HCT116 (cell line): ENCODE measurements around the gene ZNF135. TPM values are rescaled to one million over a fixed set of nuclear protein-coding genes. Genes with fewer than 3 reads are reported as not detected.

Source experiments
- ATAC-seq: fragments of 200-7000 bp; cut with Tn5 transposase; 2 replicates; pipeline ENCODE4 v1.9.1; 2020; ENCODE audit warnings: mild to moderate bottlenecking, moderate library complexity
- BruUV-seq: library from RNA; stranded (reverse); fragments of 400-500 nt; replicated peaks from 2 replicates; lab custom pipeline; 2021; lab: Mats Ljungman, UMichigan
- CTCF ChIA-PET: fragments of 300-600 bp; sonication (Branson Sonifier 250); formaldehyde crosslinking; loops from one replicate; lab custom pipeline; 2021; ENCODE audit warnings: antibody characterized with exemption; lab: Charles Lee
- POLR2A ChIA-PET: fragments of 300-600, 350-600 bp; sonication (Branson Sonifier 250); formaldehyde crosslinking; loops from one replicate; lab custom pipeline; 2021; ENCODE audit warnings: antibody characterized with exemption; lab: Charles Lee
- RAD21 ChIA-PET, 2 experiments: fragments of 300-600 bp; sonication (Branson Sonifier 250); formaldehyde crosslinking; loops; one replicate each; lab custom pipeline; 2023; ENCODE audit warnings: low total read pairs in 2 of 2; ENCODE audit not compliant: uncharacterized antibody in 2 of 2, unreplicated experiment in 2 of 2, low non-redundant PET in 1 of 2; lab: Charles Lee
- DNase-seq: peaks from one replicate; pipeline ENCODE4 v3.0.0-alpha.2; 2010; ENCODE audit warnings: low read depth, low spot score
- H2AFZ ChIP-seq: fragments of 200-600 bp; shearing (Covaris generic), sonication (generic); 2 replicates; pipeline ENCODE4 v1.6.1; 2017; ENCODE audit warnings: low read depth, mixed run types, mixed read lengths, antibody characterized with exemption, low read length; ENCODE audit not compliant: poor library complexity, severe bottlenecking
- H3K27ac ChIP-seq: 2 replicates; pipeline ENCODE4 v1.5.1; 2012; ENCODE audit warnings: low read depth, low read length
- H3K27me3 ChIP-seq: fragments of 200-600 bp; sonication (generic); 2 replicates; pipeline ENCODE4 v1.6.1; 2016; ENCODE audit warnings: mixed run types, low read length, mixed read lengths; ENCODE audit not compliant: insufficient read depth
- H3K36me3 ChIP-seq, 2 experiments: fragments of 200-500 bp in 1 of 2; fragments of 200-600 bp in 1 of 2; sonication (Bioruptor generic) in 1 of 2; sonication (generic) in 1 of 2; 2 replicates each; pipeline versions ENCODE4 v1.5.1 to v1.6.1; 2014 to 2016; ENCODE audit warnings: low read length in 2 of 2, inconsistent platforms in 1 of 2, mixed read lengths in 1 of 2, mixed run types in 1 of 2; ENCODE audit not compliant: insufficient read depth in 2 of 2, control insufficient read depth in 1 of 2
- H3K4me1 ChIP-seq, 2 experiments: fragments of 200-600 bp in 1 of 2; sonication (generic) in 1 of 2; 2 replicates each; pipeline versions ENCODE4 v1.5.1 to v1.6.1; 2012 to 2017; ENCODE audit warnings: low read length in 2 of 2, inconsistent platforms in 1 of 2, mild to moderate bottlenecking in 1 of 2, mixed read lengths in 1 of 2, mixed run types in 1 of 2, moderate library complexity in 1 of 2; ENCODE audit not compliant: insufficient read depth in 2 of 2, control insufficient read depth in 1 of 2
- H3K4me2 ChIP-seq: fragments of 200-600 bp; sonication (generic); 2 replicates; pipeline ENCODE4 v1.6.1; 2017; ENCODE audit warnings: mixed run types, low read length, mixed read lengths
- H3K4me3 ChIP-seq, 2 experiments: fragments of 200-600 bp in 1 of 2; sonication (generic) in 1 of 2; replicated peaks in 1 of 2; 2 replicates each; pipeline ENCODE4 v1.5.1; 2011 to 2016; ENCODE audit warnings: low read length in 2 of 2, control low read depth in 1 of 2, low read depth in 1 of 2, mild to moderate bottlenecking in 1 of 2, mixed read lengths in 1 of 2, mixed run types in 1 of 2
- H3K79me2 ChIP-seq: fragments of 200-600 bp; sonication (generic); 2 replicates; pipeline ENCODE4 v1.6.1; 2017; ENCODE audit warnings: mild to moderate bottlenecking, mixed run types, low read length, moderate library complexity, mixed read lengths; ENCODE audit not compliant: insufficient read depth
- H3K9ac ChIP-seq: fragments of 200-600 bp; sonication (generic); 2 replicates; pipeline ENCODE4 v1.6.1; 2016; ENCODE audit warnings: low read length, mixed read lengths
- H3K9me2 ChIP-seq: fragments of 200-600 bp; sonication (generic), shearing (Covaris generic); 2 replicates; pipeline ENCODE4 v1.6.1; 2017; ENCODE audit warnings: mixed run types, mild to moderate bottlenecking, moderate library complexity; ENCODE audit not compliant: insufficient read depth
- H3K9me3 ChIP-seq, 2 experiments: fragments of 200-500 bp in 1 of 2; fragments of 200-600 bp in 1 of 2; sonication (Bioruptor generic) in 1 of 2; sonication (generic) in 1 of 2; 2 replicates each; pipeline ENCODE4 v1.6.1; 2014 to 2017; ENCODE audit warnings: low read length in 2 of 2, mixed read lengths in 2 of 2, inconsistent platforms in 1 of 2, low read depth in 1 of 2, mild to moderate bottlenecking in 1 of 2, mixed run types in 1 of 2, moderate library complexity in 1 of 2; ENCODE audit not compliant: control insufficient read depth in 1 of 2, insufficient read depth in 1 of 2
- H4K20me1 ChIP-seq: fragments of 200-600 bp; sonication (generic), shearing (Covaris generic); 2 replicates; pipeline ENCODE4 v1.6.1; 2017; ENCODE audit warnings: mixed run types, mild to moderate bottlenecking, moderate library complexity; ENCODE audit not compliant: insufficient read depth
- CBX3 ChIP-seq: IDR thresholded peaks from 2 replicates; pipeline ENCODE4 v1.6.1; 2012; ENCODE audit warnings: low read depth
- CEBPB ChIP-seq: IDR thresholded peaks from 2 replicates; pipeline ENCODE4 v1.6.1; 2012; ENCODE audit warnings: low read depth
- EGR1 ChIP-seq: IDR thresholded peaks from 2 replicates; pipeline ENCODE4 v1.6.1; 2012; ENCODE audit warnings: low read depth
- ELF1 ChIP-seq: IDR thresholded peaks from 2 replicates; pipeline ENCODE4 v1.6.1; 2012; ENCODE audit warnings: low read depth, borderline replicate concordance
- EZH2 ChIP-seq: fragments of 200-600 bp; sonication (generic); IDR thresholded peaks from 2 replicates; pipeline ENCODE4 v1.6.1; 2017; ENCODE audit warnings: antibody characterized with exemption, mixed run types
- EZH2phosphoT487 ChIP-seq: fragments of 200-600 bp; IDR thresholded peaks from 2 replicates; pipeline ENCODE4 v1.6.1; 2018; ENCODE audit warnings: antibody characterized with exemption, borderline replicate concordance
- FOSL1 ChIP-seq: IDR thresholded peaks from 2 replicates; pipeline ENCODE4 v1.6.1; 2012; ENCODE audit warnings: low read depth
- JUND ChIP-seq: IDR thresholded peaks from 2 replicates; pipeline ENCODE4 v1.6.1; 2012
- POLR2A ChIP-seq: IDR thresholded peaks from 2 replicates; pipeline ENCODE4 v1.7.0; 2011; ENCODE audit warnings: borderline replicate concordance; ENCODE audit not compliant: insufficient read depth, insufficient read length; ENCODE audit errors: extremely low read depth
- POLR2AphosphoS5 ChIP-seq: IDR thresholded peaks from 2 replicates; pipeline ENCODE4 v1.6.1; 2011; ENCODE audit warnings: mild to moderate bottlenecking, low read depth, low read length, moderate library complexity
- RAD21 ChIP-seq: IDR thresholded peaks from 2 replicates; pipeline ENCODE4 v1.6.1; 2012; ENCODE audit warnings: low read depth, mild to moderate bottlenecking
- SIN3A ChIP-seq: IDR thresholded peaks from 2 replicates; pipeline ENCODE4 v1.6.1; 2012; ENCODE audit warnings: low read depth
- SP1 ChIP-seq: IDR thresholded peaks from 2 replicates; pipeline ENCODE4 v1.6.1; 2012; ENCODE audit warnings: low read depth
- SRF ChIP-seq: IDR thresholded peaks from 2 replicates; pipeline ENCODE4 v1.6.1; 2012; ENCODE audit warnings: low read depth
- YY1 ChIP-seq: IDR thresholded peaks from 2 replicates; pipeline ENCODE4 v1.6.1; 2011; ENCODE audit warnings: low read length, low read depth, moderate library complexity, mild to moderate bottlenecking; ENCODE audit not compliant: insufficient replicate concordance; ENCODE audit errors: extremely low read depth
- ZFX ChIP-seq: fragments of 450-650 bp; IDR thresholded peaks from 2 replicates; pipeline ENCODE4 v1.6.1; 2017
- intact Hi-C: fragments of 100-400 bp; cut with micrococcal nuclease; formaldehyde crosslinking; loops from 2 replicates; pipeline ENCODE4 v1.10.0; 2022
- total RNA-seq: library from RNA; stranded (reverse); gene quantifications from one replicate; pipeline ENCODE4 v1.2.1, GENCODE V29; 2021; ENCODE audit not compliant: unreplicated experiment
- TF ChIP-seq, protein P1 (sequence below): IDR thresholded peaks from 2 replicates; pipeline ENCODE4 v1.6.1; 2012
- TF ChIP-seq, protein P2 (sequence below): IDR thresholded peaks from 2 replicates; pipeline ENCODE4 v1.6.1; 2012
- TF ChIP-seq, protein P3 (sequence below): IDR thresholded peaks from 2 replicates; pipeline ENCODE4 v1.6.1; 2012; ENCODE audit warnings: low read depth
- TF ChIP-seq, protein P4 (sequence below): IDR thresholded peaks from 2 replicates; pipeline ENCODE4 v1.6.1; 2011; ENCODE audit warnings: mild to moderate bottlenecking, low read length, moderate library complexity; ENCODE audit not compliant: insufficient replicate concordance; ENCODE audit errors: extremely low read depth

Gene ZNF135
- total RNA-seq, 1 experiment from 2014 or later: not detected

DNA sequence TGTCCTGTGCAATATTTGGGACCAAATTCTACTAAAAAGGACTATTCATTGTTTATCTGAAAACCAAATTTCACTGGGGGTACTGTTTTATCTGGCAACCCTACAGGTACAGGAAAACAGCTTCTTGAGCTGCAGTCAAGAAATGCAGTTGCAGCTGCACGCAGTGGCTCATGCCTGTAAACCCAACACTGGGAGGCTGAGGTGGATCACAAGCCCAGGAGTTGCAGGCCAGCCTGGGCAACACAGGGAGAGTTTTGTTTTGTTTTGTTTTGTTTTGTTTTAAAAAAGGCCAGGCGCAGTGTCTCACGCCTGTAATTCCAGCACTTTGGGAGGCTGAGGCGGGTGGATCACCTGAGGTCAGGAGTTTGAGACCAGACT, 36.8 kb upstream of the ZNF135 start (continued):
- no peak for TF ChIP-seq RAD21
- no peak for TF ChIP-seq ZFX
- no peak for TF ChIP-seq POLR2AphosphoS5
- no peak for TF ChIP-seq FOSL1
- TF ChIP-seq JUND: no peak
- TF ChIP-seq, protein P1, sequence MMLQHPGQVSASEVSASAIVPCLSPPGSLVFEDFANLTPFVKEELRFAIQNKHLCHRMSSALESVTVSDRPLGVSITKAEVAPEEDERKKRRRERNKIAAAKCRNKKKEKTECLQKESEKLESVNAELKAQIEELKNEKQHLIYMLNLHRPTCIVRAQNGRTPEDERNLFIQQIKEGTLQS: no peak
- no peak for TF ChIP-seq ELF1
- TF ChIP-seq CBX3: no peak

DNA sequence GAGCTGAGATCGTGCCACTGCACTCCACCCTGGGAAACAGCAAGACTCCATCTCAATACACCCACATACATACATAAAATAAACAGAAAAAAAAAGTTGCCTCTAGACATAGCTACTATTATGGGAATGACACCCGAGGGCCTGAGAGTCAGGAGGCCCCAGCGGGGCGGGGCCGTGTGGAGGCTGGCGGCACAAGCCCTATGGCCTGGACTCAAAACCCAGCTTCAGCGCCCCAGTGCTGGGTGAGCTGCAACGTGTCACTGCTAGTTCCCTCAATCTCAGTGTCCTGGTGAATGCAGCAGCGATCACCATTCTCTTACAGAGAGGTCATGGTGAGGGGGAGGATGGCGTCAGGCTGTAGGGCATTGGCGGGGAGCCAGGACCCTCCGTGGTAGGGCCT, 34.4 kb upstream of the ZNF135 start:
- ChIA-PET RAD21 (no interaction called here), POLR2A (no interaction called here), CTCF (no interaction called here)
- H3K4me2 ChIP-seq: no peak overlapping the region
- no peak overlapping the region for H2AFZ ChIP-seq
- H3K27me3 ChIP-seq: no peaks in the 10 kb centered on the region
- H3K79me2 ChIP-seq: no peaks in the 10 kb centered on the region
- ATAC-seq (no peak), DNase-seq (no peak)
- H3K4me3 ChIP-seq: no peak overlapping the region
- intact Hi-C loops: no loop called here
- TF ChIP-seq EZH2phosphoT487: no peak
- TF ChIP-seq EGR1: no peak
- TF ChIP-seq, protein P2, sequence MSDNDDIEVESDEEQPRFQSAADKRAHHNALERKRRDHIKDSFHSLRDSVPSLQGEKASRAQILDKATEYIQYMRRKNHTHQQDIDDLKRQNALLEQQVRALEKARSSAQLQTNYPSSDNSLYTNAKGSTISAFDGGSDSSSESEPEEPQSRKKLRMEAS: no peak
- TF ChIP-seq ELF1: no peak
- TF ChIP-seq POLR2AphosphoS5: no peak
- no peak for TF ChIP-seq SRF
- no peak for TF ChIP-seq POLR2A
- TF ChIP-seq, protein P3, sequence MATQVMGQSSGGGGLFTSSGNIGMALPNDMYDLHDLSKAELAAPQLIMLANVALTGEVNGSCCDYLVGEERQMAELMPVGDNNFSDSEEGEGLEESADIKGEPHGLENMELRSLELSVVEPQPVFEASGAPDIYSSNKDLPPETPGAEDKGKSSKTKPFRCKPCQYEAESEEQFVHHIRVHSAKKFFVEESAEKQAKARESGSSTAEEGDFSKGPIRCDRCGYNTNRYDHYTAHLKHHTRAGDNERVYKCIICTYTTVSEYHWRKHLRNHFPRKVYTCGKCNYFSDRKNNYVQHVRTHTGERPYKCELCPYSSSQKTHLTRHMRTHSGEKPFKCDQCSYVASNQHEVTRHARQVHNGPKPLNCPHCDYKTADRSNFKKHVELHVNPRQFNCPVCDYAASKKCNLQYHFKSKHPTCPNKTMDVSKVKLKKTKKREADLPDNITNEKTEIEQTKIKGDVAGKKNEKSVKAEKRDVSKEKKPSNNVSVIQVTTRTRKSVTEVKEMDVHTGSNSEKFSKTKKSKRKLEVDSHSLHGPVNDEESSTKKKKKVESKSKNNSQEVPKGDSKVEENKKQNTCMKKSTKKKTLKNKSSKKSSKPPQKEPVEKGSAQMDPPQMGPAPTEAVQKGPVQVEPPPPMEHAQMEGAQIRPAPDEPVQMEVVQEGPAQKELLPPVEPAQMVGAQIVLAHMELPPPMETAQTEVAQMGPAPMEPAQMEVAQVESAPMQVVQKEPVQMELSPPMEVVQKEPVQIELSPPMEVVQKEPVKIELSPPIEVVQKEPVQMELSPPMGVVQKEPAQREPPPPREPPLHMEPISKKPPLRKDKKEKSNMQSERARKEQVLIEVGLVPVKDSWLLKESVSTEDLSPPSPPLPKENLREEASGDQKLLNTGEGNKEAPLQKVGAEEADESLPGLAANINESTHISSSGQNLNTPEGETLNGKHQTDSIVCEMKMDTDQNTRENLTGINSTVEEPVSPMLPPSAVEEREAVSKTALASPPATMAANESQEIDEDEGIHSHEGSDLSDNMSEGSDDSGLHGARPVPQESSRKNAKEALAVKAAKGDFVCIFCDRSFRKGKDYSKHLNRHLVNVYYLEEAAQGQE: no peak
- TF ChIP-seq, protein P4, sequence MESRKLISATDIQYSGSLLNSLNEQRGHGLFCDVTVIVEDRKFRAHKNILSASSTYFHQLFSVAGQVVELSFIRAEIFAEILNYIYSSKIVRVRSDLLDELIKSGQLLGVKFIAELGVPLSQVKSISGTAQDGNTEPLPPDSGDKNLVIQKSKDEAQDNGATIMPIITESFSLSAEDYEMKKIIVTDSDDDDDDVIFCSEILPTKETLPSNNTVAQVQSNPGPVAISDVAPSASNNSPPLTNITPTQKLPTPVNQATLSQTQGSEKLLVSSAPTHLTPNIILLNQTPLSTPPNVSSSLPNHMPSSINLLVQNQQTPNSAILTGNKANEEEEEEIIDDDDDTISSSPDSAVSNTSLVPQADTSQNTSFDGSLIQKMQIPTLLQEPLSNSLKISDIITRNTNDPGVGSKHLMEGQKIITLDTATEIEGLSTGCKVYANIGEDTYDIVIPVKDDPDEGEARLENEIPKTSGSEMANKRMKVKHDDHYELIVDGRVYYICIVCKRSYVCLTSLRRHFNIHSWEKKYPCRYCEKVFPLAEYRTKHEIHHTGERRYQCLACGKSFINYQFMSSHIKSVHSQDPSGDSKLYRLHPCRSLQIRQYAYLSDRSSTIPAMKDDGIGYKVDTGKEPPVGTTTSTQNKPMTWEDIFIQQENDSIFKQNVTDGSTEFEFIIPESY: no peak
- no peak for TF ChIP-seq ZFX
- TF ChIP-seq SIN3A: no peak
- TF ChIP-seq SP1: no peak
- no peak for TF ChIP-seq YY1
- TF ChIP-seq CBX3: no peak
- TF ChIP-seq, protein P1: no peak
- no peak for TF ChIP-seq FOSL1
- TF ChIP-seq CEBPB: no peak
- TF ChIP-seq RAD21: no peak
- no peak for TF ChIP-seq EZH2
- no TSS peak for BruUV-seq
- H3K9me2 ChIP-seq: no peaks in the 10 kb centered on the region
- H4K20me1 ChIP-seq: no peaks in the 10 kb centered on the region
- H3K9me3 ChIP-seq: peaks cover 4 to 8% of the 10 kb centered on the region in 2 experiments; a peak in 2 of 4 replicates
- no peaks in the 10 kb centered on the region for H3K4me1 ChIP-seq
- no peak overlapping the region for H3K9ac ChIP-seq
- no peaks in the 10 kb centered on the region for H3K36me3 ChIP-seq
- no peak overlapping the region for H3K27ac ChIP-seq
